H1 (cell line): ENCODE results near the gene SYT17. TPM values are rescaled to one million over a fixed set of nuclear protein-coding genes. Genes with fewer than 3 reads are reported as not detected.

Source experiments
- CHD2 ChIP-seq: IDR thresholded peaks from 2 replicates; pipeline ENCODE4 v1.6.1; 2012; ENCODE audit warnings: low read length, improper control_type of control experiment
- RAD21 ChIP-seq, 2 experiments: IDR thresholded peaks in 1 of 2; conservative IDR thresholded peaks in 1 of 2; 2 replicates each; pipeline ENCODE4 v1.6.1; 2011; ENCODE audit warnings: low read depth in 2 of 2, low read length in 2 of 2, improper control_type of control experiment in 1 of 2, inconsistent platforms in 1 of 2, mild to moderate bottlenecking in 1 of 2, moderate library complexity in 1 of 2
- RNF2 ChIP-seq: fragments of 200-900, 300-1000 bp; sonication (generic); IDR thresholded peaks from 2 replicates; pipeline ENCODE4 v1.7.1; 2016; ENCODE audit warnings: borderline replicate concordance, low read depth, mild to moderate bottlenecking, antibody characterized with exemption, low read length; ENCODE audit not compliant: poor library complexity, severe bottlenecking; ENCODE audit errors: missing control alignments
- SP2 ChIP-seq: IDR thresholded peaks from 2 replicates; pipeline ENCODE4 v1.6.1; 2012; ENCODE audit warnings: mild to moderate bottlenecking, low read length, inconsistent platforms
- polyA plus RNA-seq, 7 experiments: library from polyadenylated mRNA; depleted of rRNA in 3 of 7; stranded (reverse) in 5 of 7; unstranded in 2 of 7; fragments of >200 nt in 5 of 7; fragments of 200-250 nt in 2 of 7; gene quantifications; 1 replicate in 5 of 7; 2 replicates in 1 of 7; 4 replicates in 1 of 7; pipeline versions ENCODE4 v1.2.1 to v1.2.3, GENCODE V29; 2011 to 2013; ENCODE audit warnings: missing spikeins in 2 of 7, mixed read lengths in 2 of 7
- total RNA-seq: library from RNA; stranded (reverse); fragmentation: NEBNext Ultra II Directional; extraction: Animal tissue kit (Norgen Biotek cat#: 25700); gene quantifications from 2 replicates; pipeline ENCODE4 v1.2.1, GENCODE V29; 2021

Gene SYT17
- total and polyA plus RNA-seq, 2 of the 8 experiments (the other 6 are each of a cell fraction or from before 2014, with no cell fraction given), result 5.8 to 18.1 TPM

- TF ChIP-seq RAD21 (IDR thresholded peaks at IDR 0.05 in 1 of 2, conservative IDR thresholded peaks at IDR 0.05 in 1 of 2; ENCODE audit: low read depth in 2 of 2, low read length in 2 of 2) (no peak), CHD2 (no peak), SP2 (no peak), RNF2 (no peak)
Observed at GRCh38 chr16:19132898-19133297, 35.1 kb upstream of the SYT17 start (continued).
